A549 treated with GW870086 at 1 μM for 4 hours (cell line): ENCODE measurements around the gene LAGE3. TPM values are rescaled to one million over a fixed set of nuclear protein-coding genes. Genes with fewer than 3 reads are reported as not detected.

ENCODE experiments used
- total RNA-seq: library from RNA; stranded (reverse); fragments of 200-300 nt; extraction: Qiagen RNA extraction; gene quantifications from 5 replicates; pipeline ENCODE4 v1.2.3, GENCODE V29; 2022; ENCODE audit warnings: low read depth

Gene LAGE3
- total RNA-seq: 57.7 to 70.9 TPM (median 68.2 TPM) in 5 replicates

GRCh38 chrX:154478728-154479622 lies at the start of gene LAGE3:
Gene LAGE3, minus strand, starts transcription at chrX:154479281. Its CDS starts 366 bp downstream, at chrX:154478915.

GRCh38 chrX:154515966-154516655 lies 37.0 kb upstream of the LAGE3 start, which contains the start of gene FAM3A:
Gene FAM3A, minus strand, starts transcription at chrX:154516232. Its CDS starts 460 bp downstream, at chrX:154515772.

GRCh38 chrX:154490414-154491083 lies 11.5 kb upstream of the LAGE3 start, which contains the start of gene SLC10A3:
Gene SLC10A3, minus strand, starts transcription at chrX:154490629. Its CDS starts 1,689 bp downstream, at chrX:154488940.

DNA sequence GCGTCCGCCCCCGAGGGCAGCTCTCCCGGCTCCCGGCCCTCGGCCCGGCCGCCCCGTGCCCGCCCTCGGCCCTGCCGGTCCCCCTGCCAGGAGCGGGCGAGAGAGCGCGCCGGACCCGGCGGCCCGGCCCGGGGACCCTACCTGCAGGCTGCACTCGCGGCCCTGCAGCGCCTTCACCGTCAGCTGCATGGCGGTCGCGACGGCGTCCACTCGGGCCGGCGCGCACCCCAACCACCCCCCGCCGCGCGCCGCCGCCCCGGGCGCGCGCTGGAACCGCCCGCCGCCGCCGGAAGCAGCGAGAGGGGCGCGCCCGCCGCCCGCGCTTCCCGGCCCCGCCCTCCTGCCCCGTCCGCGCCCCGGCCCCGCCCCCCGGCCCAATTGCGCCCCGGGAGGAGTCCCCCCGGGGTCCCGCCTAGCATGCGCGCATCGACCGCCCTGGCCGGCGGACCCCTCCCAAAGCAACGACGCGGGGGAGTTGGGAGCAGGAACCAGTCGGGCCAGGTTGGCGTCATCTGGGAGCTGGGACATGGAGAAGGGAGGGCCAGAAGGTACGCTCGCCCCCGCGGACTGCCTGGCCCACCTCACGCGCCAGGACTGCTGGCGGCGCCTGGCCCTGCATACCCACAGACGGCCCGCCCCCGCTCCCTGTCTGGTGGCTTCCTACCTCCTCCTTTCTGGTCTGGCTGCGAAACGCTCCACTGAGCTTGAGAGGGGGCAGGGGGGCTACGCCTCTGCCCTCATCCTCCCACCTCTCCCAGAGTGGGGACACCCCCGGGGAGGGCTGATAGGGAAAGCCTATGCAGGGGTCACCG lies 7.5 kb upstream of the LAGE3 start, which contains the start of gene UBL4A:
Gene UBL4A, minus strand, starts transcription at position 220 of the 812 bp plus-strand sequence. Its CDS starts 31 bp downstream, at position 189.

GRCh38 chrX:154458116-154458953 lies 20.7 kb downstream of the LAGE3 start, which contains the start of gene PLXNA3:
Gene PLXNA3, plus strand, starts transcription at chrX:154458281. Its CDS starts 1,903 bp downstream, at chrX:154460184.

GRCh38 chrX:154443992-154444754 lies 34.9 kb downstream of the LAGE3 start, which contains the start of gene FAM50A:
Gene FAM50A, plus strand, starts transcription at chrX:154444141. Its CDS starts 95 bp downstream, at chrX:154444236.

GRCh38 chrX:154436983-154437752 lies 41.9 kb downstream of the LAGE3 start, which contains the start of gene GDI1:
Gene GDI1, plus strand, starts transcription at chrX:154437154. Its CDS starts 101 bp downstream, at chrX:154437255.

DNA sequence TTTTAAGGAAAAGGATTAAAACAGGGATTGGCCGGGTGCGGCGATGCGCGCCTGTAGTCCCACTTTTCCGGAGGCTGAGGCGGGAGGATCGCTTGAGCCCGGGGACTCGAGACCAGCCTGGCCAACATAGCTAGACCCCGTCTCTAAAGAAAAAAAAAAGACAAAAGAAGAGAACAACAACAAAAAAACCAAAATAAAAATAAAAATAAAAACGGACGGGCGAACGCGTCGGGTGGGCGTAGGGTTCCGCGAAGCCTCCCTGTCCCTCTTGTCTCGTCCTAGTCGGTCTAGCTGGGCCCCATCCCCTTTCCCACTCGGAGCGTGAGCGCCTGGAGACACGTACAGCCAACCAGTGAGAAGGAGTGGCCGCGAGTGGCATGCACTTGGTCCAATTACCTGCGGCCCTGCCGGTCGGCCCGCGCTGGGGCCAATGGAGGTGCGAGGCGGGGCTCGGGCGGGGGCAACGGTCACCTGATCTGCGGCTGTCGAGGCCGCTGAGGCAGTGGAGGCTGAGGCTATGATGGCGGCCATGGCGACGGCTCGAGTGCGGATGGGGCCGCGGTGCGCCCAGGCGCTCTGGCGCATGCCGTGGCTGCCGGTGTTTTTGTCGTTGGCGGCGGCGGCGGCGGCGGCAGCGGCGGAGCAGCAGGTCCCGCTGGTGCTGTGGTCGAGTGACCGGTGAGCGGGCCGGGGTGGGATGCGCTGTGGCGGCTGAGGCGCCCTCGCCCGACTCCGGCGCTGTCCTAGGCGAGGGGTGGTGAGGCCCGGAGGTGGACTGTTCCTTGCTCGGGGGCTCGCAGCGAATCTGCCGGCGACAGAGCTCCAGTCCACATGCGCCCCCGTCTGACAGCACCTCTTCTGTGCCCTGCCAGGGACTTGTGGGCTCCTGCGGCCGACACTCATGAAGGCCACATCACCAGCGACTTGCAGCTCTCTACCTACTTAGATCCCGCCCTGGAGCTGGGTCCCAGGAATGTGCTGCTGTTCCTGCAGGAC lies 50.6 kb downstream of the LAGE3 start, which contains the start of gene ATP6AP1:
Gene ATP6AP1, plus strand, starts transcription at position 502 of the 996 bp plus-strand sequence. Its CDS starts 16 bp downstream, at position 518.

Other genes starting within 250 kb of the LAGE3 start
- gene OPN1MW3, start 221.7 kb downstream of the LAGE3 start, total RNA-seq: not detected in 5 replicates
- 0.09 TPM in 1 of 5 replicates, not detected in the others for gene TEX28, start 184.2 kb downstream of the LAGE3 start, total RNA-seq
- 0.10 to 0.19 TPM (median 0.17 TPM) in 3 of 5 replicates, not detected in the others for gene TKTL1, start 183.5 kb downstream of the LAGE3 start, total RNA-seq
- 1,320 to 1,681 TPM (median 1,555 TPM) in 5 replicates for gene FLNA, start 104.6 kb downstream of the LAGE3 start, total RNA-seq
- gene EMD, start 100.0 kb downstream of the LAGE3 start, total RNA-seq: 115 to 162 TPM (median 151 TPM) in 5 replicates
- gene RPL10, start 80.9 kb downstream of the LAGE3 start, total RNA-seq: 5,224 to 6,204 TPM (median 5,426 TPM) in 5 replicates
- gene DNASE1L1, start 70.0 kb downstream of the LAGE3 start, total RNA-seq: 26.1 to 33.5 TPM (median 29.3 TPM) in 5 replicates
- gene TAFAZZIN, start 67.7 kb downstream of the LAGE3 start, total RNA-seq: 32.2 to 40.3 TPM (median 37.1 TPM) in 5 replicates
- gene ATP6AP1, start 50.6 kb downstream of the LAGE3 start, total RNA-seq: 81.6 to 108 TPM (median 104 TPM) in 5 replicates
- gene GDI1, start 42.1 kb downstream of the LAGE3 start, total RNA-seq: 89.4 to 105 TPM (median 103 TPM) in 5 replicates
- gene FAM50A, start 35.1 kb downstream of the LAGE3 start, total RNA-seq: 92.4 to 124 TPM (median 106 TPM) in 5 replicates
- gene PLXNA3, start 21.0 kb downstream of the LAGE3 start, total RNA-seq: 10.8 to 15.6 TPM (median 11.8 TPM) in 5 replicates
- gene UBL4A, start 7.3 kb upstream of the LAGE3 start, total RNA-seq: 64.7 to 72.3 TPM (median 68.9 TPM) in 5 replicates
- 29.7 to 41.5 TPM (median 40.1 TPM) in 5 replicates for gene SLC10A3, start 11.3 kb upstream of the LAGE3 start, total RNA-seq
- gene FAM3A, start 37.0 kb upstream of the LAGE3 start, total RNA-seq: 32.9 to 47.3 TPM (median 45.3 TPM) in 5 replicates
- gene G6PD, start 67.6 kb upstream of the LAGE3 start, total RNA-seq: 1,331 to 1,547 TPM (median 1,449 TPM) in 5 replicates
- 35.2 to 42.9 TPM (median 41.7 TPM) in 5 replicates for gene IKBKG, start 68.3 kb upstream of the LAGE3 start, total RNA-seq
- gene CTAG1A, start 105.9 kb upstream of the LAGE3 start, total RNA-seq: not detected in 5 replicates
- gene CTAG1B, start 140.0 kb upstream of the LAGE3 start, total RNA-seq: not detected in 5 replicates
- not detected in 5 replicates for gene CTAG2, start 174.3 kb upstream of the LAGE3 start, total RNA-seq